ENCODE data around the gene MAP3K8.
A peak's percentile ranks its signal among the peaks of the same experiment; 100 is the strongest.
"Not testable (repeated sequence)": the region's sequence is repeated elsewhere in the genome, so short reads cannot be mapped to it uniquely, and the experiment has no call there.

The MAP3K8 gene

GRCh38 chr10:30442019-30442606, 8.1 kb downstream of the MAP3K8 start:
- H3K27ac ChIP-seq = no peak overlapping the region
- DNase-seq (ENCODE audit: low read depth, low spot score) = no peak

GRCh38 chr10:30443049-30443448, 9.1 kb downstream of the MAP3K8 start:
- H3K27ac ChIP-seq = no peak overlapping the region
- no peak for DNase-seq (ENCODE audit: low read depth, low spot score)

GRCh38 chr10:30445711-30446110, 11.7 kb downstream of the MAP3K8 start:
- DNase-seq (ENCODE audit: low read depth, low spot score) = no peak
- H3K27ac ChIP-seq = peak overlapping the region; percentile 54

GRCh38 chr10:30447125-30447799, 13.3 kb downstream of the MAP3K8 start:
- peak; percentile 94 for DNase-seq (ENCODE audit: low read depth, low spot score)

GRCh38 chr10:30448092-30448491, 14.1 kb downstream of the MAP3K8 start:
- peak overlapping the region; percentile 54 for H3K27ac ChIP-seq
- no peak for DNase-seq (ENCODE audit: low read depth, low spot score)

More at GRCh38 chr10:30447125-30447799, 13.3 kb downstream of the MAP3K8 start:
- H3K27ac ChIP-seq = peak overlapping the region; percentile 54

- DNase-seq (ENCODE audit: low read depth, low spot score) = no peak
- H3K27ac ChIP-seq = no peak overlapping the region
These were observed 20.0 kb downstream of the MAP3K8 start for GRCh38 chr10:30453764-30454527.

- H3K27ac ChIP-seq = no peak overlapping the region
These were observed 20.9 kb downstream of the MAP3K8 start for GRCh38 chr10:30454744-30455510.

GRCh38 chr10:30455816-30456215, 21.8 kb downstream of the MAP3K8 start:
- no peak overlapping the region for H3K27ac ChIP-seq
- DNase-seq (ENCODE audit: low read depth, low spot score) = no peak

More at GRCh38 chr10:30454744-30455510, 20.9 kb downstream of the MAP3K8 start:
- DNase-seq (ENCODE audit: low read depth, low spot score) = no peak

GRCh38 chr10:30456266-30456665, 22.3 kb downstream of the MAP3K8 start:
- no peak for DNase-seq (ENCODE audit: low read depth, low spot score)

GRCh38 chr10:30459283-30459682, 25.3 kb downstream of the MAP3K8 start:
- no peak overlapping the region for H3K27ac ChIP-seq
- DNase-seq (ENCODE audit: low read depth, low spot score) = no peak

More at GRCh38 chr10:30456266-30456665, 22.3 kb downstream of the MAP3K8 start:
- H3K27ac ChIP-seq = no peak overlapping the region

- DNase-seq (ENCODE audit: low read depth, low spot score) = no peak
- no peak overlapping the region for H3K27ac ChIP-seq
These were observed 26.1 kb downstream of the MAP3K8 start for GRCh38 chr10:30460121-30460520.

GRCh38 chr10:30462513-30462912, 28.5 kb downstream of the MAP3K8 start:
- DNase-seq (ENCODE audit: low read depth, low spot score) = no peak
- H3K27ac ChIP-seq = no peak overlapping the region

- no peak for DNase-seq (ENCODE audit: low read depth, low spot score)
These were observed 30.0 kb downstream of the MAP3K8 start for GRCh38 chr10:30463944-30464451.

GRCh38 chr10:30464675-30465074, 30.7 kb downstream of the MAP3K8 start:
- no peak overlapping the region for H3K27ac ChIP-seq
- no peak for DNase-seq (ENCODE audit: low read depth, low spot score)

More at GRCh38 chr10:30463944-30464451, 30.0 kb downstream of the MAP3K8 start:
- H3K27ac ChIP-seq = no peak overlapping the region

GRCh38 chr10:30466445-30466844, 32.5 kb downstream of the MAP3K8 start:
- DNase-seq (ENCODE audit: low read depth, low spot score) = no peak
- H3K27ac ChIP-seq = no peak overlapping the region

- no peak overlapping the region for H3K27ac ChIP-seq
- no peak for DNase-seq (ENCODE audit: low read depth, low spot score)
These were observed 33.8 kb downstream of the MAP3K8 start for GRCh38 chr10:30467651-30468338.

GRCh38 chr10:30472414-30473155, 38.6 kb downstream of the MAP3K8 start:
- H3K27ac ChIP-seq = no peak overlapping the region
- no peak for DNase-seq (ENCODE audit: low read depth, low spot score)

GRCh38 chr10:30475515-30475914, 41.5 kb downstream of the MAP3K8 start:
- not testable (repeated sequence) for DNase-seq (ENCODE audit: low read depth, low spot score); H3K27ac ChIP-seq

Data from epithelial cell of prostate (primary cell).